GM18873 (cell line): Measurements from ENCODE around the gene PHF3.
"Not testable (repeated sequence)": the region's sequence is repeated elsewhere in the genome, so short reads cannot be mapped to it uniquely, and the experiment has no call there.

Source experiments
- ATAC-seq: cut with Tn5 transposase; IDR thresholded peaks from one replicate; pipeline ENCODE4 v1.9.1; 2021; ENCODE audit warnings: mild to moderate bottlenecking, moderate library complexity, moderate number of reproducible peaks; ENCODE audit not compliant: unreplicated experiment, low FRiP score

PHF3 gene

GRCh38 chr6:63706630-63707029 lies 71.0 kb downstream of the PHF3 start:
- no peak for ATAC-seq

DNA sequence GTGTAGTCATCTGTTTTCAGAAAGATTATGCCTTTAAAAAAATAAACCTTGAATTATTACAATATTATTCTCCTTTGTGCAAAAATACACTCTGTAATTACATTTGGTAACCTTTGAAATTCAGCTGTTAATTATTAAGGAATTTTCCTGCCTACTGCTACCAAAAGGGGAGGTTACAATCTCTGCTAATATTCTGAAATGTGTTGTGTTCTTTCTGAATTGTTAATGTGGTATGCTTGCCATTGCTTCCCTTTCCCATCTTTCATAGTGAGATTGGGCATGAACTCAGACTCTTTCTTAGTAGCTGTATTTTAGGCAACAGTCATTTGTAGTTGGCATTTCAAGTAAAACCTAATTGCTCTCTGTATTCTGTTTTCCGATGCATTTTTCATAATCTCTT lies 73.0 kb downstream of the PHF3 start:
- no peak for ATAC-seq

- ATAC-seq = no peak
Measured at GRCh38 chr6:63709148-63709547, 73.5 kb downstream of the PHF3 start.

DNA sequence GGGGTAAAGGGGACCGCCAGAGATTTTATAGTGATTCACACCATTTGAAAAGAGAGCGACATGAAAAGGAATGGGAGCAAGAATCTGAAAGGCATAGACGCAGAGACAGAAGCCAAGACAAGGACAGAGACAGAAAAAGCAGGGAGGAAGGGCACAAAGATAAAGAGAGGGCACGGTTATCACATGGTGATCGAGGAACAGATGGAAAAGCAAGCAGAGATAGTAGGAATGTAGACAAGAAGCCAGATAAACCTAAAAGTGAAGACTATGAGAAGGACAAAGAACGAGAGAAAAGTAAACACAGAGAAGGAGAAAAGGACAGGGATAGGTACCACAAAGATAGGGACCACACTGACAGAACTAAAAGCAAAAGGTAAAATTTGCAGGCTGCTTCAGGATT lies 77.7 kb downstream of the PHF3 start:
- no peak for ATAC-seq

GRCh38 chr6:63714091-63714490 lies 78.5 kb downstream of the PHF3 start:
- ATAC-seq = no peak

DNA sequence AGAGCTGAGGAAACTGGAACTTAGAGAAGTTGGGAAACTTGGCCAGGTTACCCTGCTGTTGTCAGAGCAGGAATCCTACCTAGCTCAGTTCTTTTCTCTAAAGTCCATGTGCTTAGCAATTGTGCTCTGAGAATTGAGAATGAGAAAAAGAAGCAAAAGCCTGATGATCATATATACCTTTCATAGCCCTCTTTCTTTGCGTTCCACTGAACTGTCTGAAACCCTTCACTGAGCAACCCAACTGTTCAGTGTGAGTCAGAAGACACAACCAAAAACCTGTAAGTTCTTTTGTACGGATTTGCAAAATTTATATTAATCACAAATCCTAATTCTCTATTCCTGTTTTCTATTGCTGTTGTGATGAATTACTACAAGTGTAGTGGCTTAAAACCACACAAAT lies 80.6 kb downstream of the PHF3 start:
- no peak for ATAC-seq

DNA sequence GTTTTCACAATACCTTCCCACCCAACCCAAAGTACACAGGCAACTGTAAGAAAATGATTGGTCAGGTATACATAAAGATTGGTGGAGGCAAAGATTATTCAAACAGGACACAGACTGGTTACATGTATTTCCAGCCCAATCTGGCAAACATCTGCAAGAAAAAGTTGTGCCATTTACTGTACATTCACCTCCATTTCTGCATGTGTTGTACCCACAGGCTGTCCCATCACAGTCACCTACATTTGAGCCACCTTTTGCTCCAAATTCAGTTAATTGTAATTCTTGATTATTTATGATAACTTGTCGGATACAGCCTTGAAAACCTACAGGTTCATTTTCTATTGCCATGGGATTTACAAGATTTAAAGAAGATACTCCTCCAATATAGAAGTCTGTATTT lies 85.6 kb downstream of the PHF3 start:
- no peak for ATAC-seq

DNA sequence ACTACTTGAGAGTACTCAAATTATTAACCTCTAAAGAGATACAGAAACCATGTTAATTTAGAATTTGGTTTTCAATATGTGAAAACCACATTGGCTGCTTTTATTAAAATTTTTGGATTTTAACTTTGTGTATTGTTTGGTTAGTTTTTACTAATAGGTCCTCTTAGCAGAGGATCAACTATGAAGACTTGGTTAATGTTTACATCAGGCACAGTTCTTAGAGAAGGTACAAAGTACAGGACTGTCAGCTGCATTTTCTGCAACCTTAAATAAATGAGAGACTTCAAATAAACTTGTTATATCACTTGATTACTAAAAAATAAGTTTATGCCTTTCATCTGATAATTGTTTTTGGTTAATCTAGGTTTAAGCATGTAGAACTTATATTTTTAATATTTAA lies 89.1 kb downstream of the PHF3 start:
- ATAC-seq = no peak

GRCh38 chr6:63730311-63730710 lies 94.7 kb downstream of the PHF3 start:
- no peak for ATAC-seq

- ATAC-seq = no peak
Measured at GRCh38 chr6:63731930-63732329, 96.3 kb downstream of the PHF3 start.

- no peak for ATAC-seq
Measured at GRCh38 chr6:63732336-63732735, 96.7 kb downstream of the PHF3 start.

DNA sequence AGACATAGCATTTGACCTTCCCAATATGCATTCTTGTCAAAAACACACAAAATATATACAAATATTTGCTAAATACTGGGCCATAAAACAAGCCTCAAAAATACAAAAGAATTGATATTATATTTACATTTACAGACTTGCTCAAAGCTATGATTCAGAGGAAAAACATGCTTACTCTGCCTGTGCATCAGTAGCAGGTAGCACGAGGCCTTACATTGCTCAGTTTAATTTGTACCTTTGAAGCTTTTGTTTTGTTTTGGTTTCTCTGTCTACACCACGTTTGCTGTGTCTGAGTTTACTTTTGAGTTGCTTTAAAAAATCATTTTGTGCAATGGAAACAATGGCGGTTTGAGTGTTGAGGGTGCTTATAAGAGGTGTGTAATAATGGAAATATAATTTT lies 99.3 kb downstream of the PHF3 start:
- ATAC-seq = no peak

- ATAC-seq = not testable (repeated sequence)
Measured at GRCh38 chr6:63738190-63738589, 102.6 kb downstream of the PHF3 start.

- ATAC-seq = no peak
Measured at GRCh38 chr6:63739094-63739687, 103.6 kb downstream of the PHF3 start.

- ATAC-seq = no peak
Measured at GRCh38 chr6:63740709-63741108, 105.1 kb downstream of the PHF3 start.

DNA sequence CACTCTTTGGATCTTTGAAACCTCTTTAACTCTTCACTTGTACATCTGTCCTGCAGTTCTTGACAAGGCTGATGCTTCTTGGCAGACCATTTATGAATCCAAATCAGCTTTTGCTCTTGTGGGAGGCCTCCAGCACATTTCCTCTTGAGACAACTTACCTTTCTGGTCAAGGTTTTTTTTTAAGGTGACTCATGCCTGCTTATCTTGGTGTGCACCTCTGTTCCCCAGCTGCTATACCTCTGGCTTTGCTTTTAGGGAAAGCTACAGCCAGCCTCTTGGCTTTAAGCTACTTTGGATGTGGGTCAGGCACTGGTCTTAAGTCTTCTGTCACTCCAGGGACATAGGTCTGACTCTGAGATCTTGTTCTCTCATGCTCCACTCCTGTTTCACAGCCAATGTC lies 106.5 kb downstream of the PHF3 start:
- no peak for ATAC-seq

DNA sequence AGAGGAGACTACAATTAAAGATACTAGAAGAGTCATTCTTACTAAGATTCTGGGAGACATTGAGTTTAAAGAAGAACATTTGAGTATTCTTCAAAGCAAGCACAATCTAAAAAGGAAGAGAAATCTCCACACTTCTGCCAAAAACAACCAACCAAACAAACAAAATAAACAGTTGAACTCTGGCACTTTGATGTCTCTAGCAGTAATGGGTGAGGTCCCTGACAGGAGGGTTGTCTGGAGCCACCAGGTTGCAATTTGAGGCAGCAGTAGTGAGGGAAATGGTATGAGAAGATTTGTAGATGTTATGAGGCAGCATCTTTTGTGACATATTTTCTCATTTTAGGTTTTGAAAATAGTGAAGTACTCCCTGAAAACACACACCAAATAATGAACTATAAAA lies 108.1 kb downstream of the PHF3 start:
- no peak for ATAC-seq

GRCh38 chr6:63744810-63745209 lies 109.2 kb downstream of the PHF3 start:
- no peak for ATAC-seq

DNA sequence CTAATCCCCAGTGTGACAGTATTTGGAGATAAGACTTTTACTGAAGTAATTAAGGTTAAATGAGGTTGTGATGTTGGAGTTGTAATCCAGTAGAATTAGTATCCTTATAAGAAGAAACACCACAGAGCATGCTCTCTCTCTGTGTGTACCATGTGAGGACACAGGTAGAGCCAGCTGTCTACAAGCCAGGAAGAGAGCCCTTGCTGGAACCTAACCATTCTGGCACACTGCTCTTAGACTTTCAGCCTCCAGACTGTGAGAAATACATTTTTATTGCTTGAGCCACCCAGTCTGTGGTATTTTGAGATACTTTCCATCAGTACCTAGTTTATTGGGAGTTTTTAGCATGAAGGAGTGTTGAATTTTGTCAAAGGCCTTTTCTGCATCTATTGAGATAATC lies 110.2 kb downstream of the PHF3 start:
- ATAC-seq = no peak

GRCh38 chr6:63750400-63750799 lies 114.8 kb downstream of the PHF3 start:
- no peak for ATAC-seq

DNA sequence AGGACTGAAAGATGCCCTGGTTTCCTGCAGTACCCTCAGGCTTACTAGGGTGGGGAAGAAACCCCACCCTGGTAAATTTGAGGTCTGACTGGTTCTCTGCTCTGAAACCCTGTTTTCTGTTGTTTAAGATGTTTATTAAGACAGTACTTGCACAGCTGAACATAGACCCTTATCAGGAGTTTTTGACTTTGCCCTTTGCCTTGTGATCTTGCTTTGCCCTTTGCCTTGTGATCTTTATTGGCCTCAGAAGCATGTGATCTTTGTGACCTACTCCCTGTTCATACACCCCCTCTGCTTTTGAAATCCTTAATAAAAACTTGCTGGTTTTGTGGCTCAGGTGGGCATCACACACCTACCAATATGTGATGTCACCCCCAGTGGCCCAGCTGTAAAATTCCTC lies 121.7 kb downstream of the PHF3 start:
- not testable (repeated sequence) for ATAC-seq

- ATAC-seq = no peak
Measured at GRCh38 chr6:63757826-63758225, 122.2 kb downstream of the PHF3 start.

DNA sequence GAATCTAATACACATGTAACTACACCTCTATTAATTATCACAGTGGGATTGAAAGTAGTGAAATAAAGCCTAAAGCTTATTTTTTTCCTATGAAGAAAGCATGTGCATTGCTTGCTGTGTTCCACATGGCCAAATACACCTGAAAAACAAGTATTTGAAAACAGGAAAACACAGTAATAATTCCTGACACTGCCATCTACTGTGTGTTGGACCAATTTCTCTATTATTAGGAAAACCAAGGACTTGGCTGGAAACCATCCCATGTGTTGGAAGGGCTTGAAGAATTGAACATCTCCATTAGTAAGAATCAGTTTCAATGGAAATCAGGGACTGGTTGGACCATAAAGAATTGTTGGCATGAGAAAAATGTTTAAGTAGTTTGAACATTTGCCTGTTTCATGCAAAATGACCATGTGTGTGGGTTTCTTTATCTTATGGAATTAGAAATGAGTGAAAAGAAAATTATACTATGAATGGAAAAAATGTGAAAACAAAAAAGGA lies 124.1 kb downstream of the PHF3 start:
- ATAC-seq = no peak
